Measurements from ENCODE around the gene CIRBP. TPM values are rescaled to one million over a fixed set of nuclear protein-coding genes. Genes with fewer than 3 reads are reported as not detected.

Gene CIRBP
- total RNA-seq, 1 donor from 2014 or later = 399 TPM

DNA sequence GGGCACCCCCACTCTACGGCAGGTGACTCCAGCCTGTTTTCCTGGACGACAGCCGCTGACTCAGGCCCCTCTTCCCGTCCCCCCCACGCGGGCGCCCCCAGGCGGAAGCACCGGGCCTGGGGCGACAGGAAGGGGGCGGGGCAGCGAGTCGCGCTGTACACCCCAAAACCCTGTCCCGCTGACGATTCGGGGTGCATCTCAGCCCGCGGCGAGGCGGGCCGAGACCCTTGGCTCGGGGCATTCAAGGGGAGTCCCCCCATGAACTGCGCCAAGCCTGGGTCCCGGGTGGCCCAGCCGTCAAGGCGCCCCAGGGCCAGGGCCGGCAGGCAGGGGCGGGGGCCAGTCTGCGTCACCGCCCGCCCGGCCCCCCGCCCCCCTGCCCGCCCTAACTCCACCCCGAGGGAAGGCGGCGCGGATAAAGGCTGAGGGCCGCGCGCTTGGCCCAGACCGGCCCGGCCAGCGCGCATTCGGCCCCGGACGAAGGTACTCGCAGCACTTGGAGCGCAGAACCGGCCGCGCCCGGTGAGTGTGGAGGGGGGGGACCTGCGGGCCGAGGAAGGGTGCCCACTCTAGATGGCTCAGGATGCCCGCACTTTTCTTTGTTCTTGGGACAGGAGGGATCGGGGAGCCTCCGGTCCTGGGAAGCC lies 20.9 kb upstream of the CIRBP start, which contains the start of gene MIDN:
TSS of gene MIDN (plus strand) at position 445 of the 647 bp plus-strand sequence. CDS start 1,714 bp downstream, outside the sequence.
- Mint-ChIP-seq H3K4me3 (peak within 1 kb of the TSS; percentile 85), H3K9me3 (no peaks in the 10 kb centered on the region), H3K36me3 (ENCODE audit: low read depth) (peaks cover 8% of the 10 kb centered on the region), H3K27ac (peak within 1 kb of the TSS; percentile 88), H3K4me1 (peaks cover 28% of the 10 kb centered on the region), H3K27me3 (no peaks in the 10 kb centered on the region)
- CTCF ChIA-PET = interaction anchor here (1.0 kb wide), 1 partner anchor 19 kb away, joined by 8 read pairs; no protein-coding TSS in a partner anchor
- ATAC-seq (ENCODE audit: low read depth) (peak; percentile 6), DNase-seq (peak; percentile 71)
- intact Hi-C loops (cut with micrococcal nuclease) = loop anchor here (1.0 to 10.0 kb wide), 4 partner anchors 18 to 583 kb away; partner anchors contain the start of genes DAZAP1 and RNF126
- POLR2A ChIA-PET = interaction anchor here (0.7 to 2.4 kb wide), 6 partner anchors 13 to 27 kb away, joined by 4 to 37 read pairs (median 4); partner anchors contain the start of genes CIRBP and FAM174C
- TF ChIP-seq, protein P1, sequence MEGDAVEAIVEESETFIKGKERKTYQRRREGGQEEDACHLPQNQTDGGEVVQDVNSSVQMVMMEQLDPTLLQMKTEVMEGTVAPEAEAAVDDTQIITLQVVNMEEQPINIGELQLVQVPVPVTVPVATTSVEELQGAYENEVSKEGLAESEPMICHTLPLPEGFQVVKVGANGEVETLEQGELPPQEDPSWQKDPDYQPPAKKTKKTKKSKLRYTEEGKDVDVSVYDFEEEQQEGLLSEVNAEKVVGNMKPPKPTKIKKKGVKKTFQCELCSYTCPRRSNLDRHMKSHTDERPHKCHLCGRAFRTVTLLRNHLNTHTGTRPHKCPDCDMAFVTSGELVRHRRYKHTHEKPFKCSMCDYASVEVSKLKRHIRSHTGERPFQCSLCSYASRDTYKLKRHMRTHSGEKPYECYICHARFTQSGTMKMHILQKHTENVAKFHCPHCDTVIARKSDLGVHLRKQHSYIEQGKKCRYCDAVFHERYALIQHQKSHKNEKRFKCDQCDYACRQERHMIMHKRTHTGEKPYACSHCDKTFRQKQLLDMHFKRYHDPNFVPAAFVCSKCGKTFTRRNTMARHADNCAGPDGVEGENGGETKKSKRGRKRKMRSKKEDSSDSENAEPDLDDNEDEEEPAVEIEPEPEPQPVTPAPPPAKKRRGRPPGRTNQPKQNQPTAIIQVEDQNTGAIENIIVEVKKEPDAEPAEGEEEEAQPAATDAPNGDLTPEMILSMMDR (IDR thresholded peaks at IDR 0.05) = no peak

DNA sequence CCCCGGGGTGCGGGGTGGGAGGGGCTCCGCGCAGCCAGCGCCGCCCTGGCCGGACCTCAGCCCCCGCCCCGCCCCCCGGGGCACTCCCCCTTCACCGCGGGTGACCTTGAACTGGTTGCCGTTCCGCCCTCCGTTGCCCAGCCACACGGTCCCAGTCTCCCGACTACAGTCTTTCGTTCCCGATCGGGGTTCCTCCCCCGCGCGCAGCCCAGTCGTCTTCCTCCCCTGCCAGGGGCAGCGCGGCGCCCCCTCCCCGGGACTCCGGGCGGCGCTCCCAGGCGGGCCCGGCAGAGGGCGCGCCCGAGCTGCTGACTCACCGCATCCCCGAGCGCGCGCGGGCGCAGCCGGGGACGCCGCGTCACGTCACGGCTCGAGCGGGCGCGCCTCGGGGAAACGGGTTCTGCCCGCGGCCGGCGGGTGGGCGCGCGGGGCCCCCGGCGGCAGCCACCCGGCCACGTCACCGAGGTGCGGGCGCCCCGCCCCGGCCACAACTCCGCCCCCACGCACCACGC lies 20.3 kb upstream of the CIRBP start:
- POLR2A ChIA-PET = interaction anchor here (0.7 to 2.4 kb wide), 7 partner anchors 11 to 26 kb away, joined by 4 to 37 read pairs (median 4); partner anchors contain the start of genes CIRBP and FAM174C
- H3K36me3 Mint-ChIP-seq (ENCODE audit: low read depth) = peaks cover 12% of the 10 kb centered on the region
- ATAC-seq (ENCODE audit: low read depth) = peak; percentile 12
- no peaks in the 10 kb centered on the region for H3K9me3 Mint-ChIP-seq
- intact Hi-C loops (cut with micrococcal nuclease) = loop anchor here (1.0 to 10.0 kb wide), 5 partner anchors 11 to 584 kb away; partner anchors contain the start of genes DAZAP1 and RNF126
- DNase-seq = peak; percentile 91
- H3K4me3 Mint-ChIP-seq = peak overlapping the region; percentile 85
- TF ChIP-seq, protein P1 (IDR thresholded peaks at IDR 0.05) = peak; percentile 33
- H3K4me1 Mint-ChIP-seq = peaks cover 29% of the 10 kb centered on the region
- CTCF ChIA-PET = interaction anchor here (1.0 kb wide), 1 partner anchor 18 kb away, joined by 8 read pairs; no protein-coding TSS in a partner anchor
- peak overlapping the region; percentile 88 for H3K27ac Mint-ChIP-seq
- no peaks in the 10 kb centered on the region for H3K27me3 Mint-ChIP-seq

DNA sequence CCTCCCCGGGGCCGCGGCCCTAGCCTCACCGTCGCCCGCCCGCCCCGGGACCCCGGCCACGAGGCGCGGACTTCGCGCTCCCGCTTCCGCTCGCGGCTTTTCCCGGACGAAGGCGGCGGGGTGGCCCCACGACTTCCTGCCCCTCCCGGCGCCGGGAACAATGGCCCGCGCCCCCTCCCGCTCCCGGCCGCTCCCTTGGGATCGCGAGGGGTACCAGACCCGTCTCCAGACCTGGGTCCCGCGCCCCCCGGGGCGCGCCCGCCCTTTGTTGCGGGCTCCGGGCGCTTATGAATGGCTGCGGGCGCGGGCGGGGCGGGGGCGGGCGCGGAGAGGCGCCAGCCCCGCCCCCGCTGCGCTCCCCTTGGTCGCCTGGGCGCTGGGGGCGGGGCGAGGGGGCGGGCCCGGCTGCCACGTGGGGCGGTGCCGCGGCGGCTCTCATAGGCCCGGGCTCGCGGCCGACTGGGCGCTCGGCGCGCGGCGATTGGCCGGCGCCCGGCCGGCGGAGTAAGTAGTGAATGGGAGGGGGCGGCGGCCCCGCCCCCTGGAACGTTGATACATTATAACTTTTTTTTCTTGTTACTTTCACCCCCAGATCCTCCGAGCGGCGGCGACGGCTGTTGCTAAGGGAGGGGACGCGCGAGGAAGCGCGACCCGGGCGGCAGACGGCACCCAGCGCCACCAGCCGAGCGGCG lies 19.7 kb upstream of the CIRBP start:
- CTCF ChIA-PET = interaction anchor here (1.0 kb wide), 2 partner anchors 17 kb away, joined by 3 to 8 read pairs; no protein-coding TSS in a partner anchor
- H3K4me1 Mint-ChIP-seq = peaks cover 31% of the 10 kb centered on the region
- H3K36me3 Mint-ChIP-seq (ENCODE audit: low read depth) = peaks cover 12% of the 10 kb centered on the region
- POLR2A ChIA-PET = interaction anchor here (0.7 to 2.4 kb wide), 7 partner anchors 10 to 26 kb away, joined by 4 to 37 read pairs (median 4); partner anchors contain the start of genes CIRBP and FAM174C
- H3K27me3 Mint-ChIP-seq = no peaks in the 10 kb centered on the region
- intact Hi-C loops (cut with micrococcal nuclease) = loop anchor here (1.0 to 10.0 kb wide), 3 partner anchors 11 to 585 kb away; partner anchors contain the start of genes DAZAP1 and RNF126
- H3K27ac Mint-ChIP-seq = peak overlapping the region; percentile 81
- peak overlapping the region; percentile 80 for H3K4me3 Mint-ChIP-seq
- TF ChIP-seq, protein P1 (IDR thresholded peaks at IDR 0.05) = no peak
- ATAC-seq (ENCODE audit: low read depth) (peak; percentile 49), DNase-seq (peak; percentile 84)
- no peaks in the 10 kb centered on the region for H3K9me3 Mint-ChIP-seq

DNA sequence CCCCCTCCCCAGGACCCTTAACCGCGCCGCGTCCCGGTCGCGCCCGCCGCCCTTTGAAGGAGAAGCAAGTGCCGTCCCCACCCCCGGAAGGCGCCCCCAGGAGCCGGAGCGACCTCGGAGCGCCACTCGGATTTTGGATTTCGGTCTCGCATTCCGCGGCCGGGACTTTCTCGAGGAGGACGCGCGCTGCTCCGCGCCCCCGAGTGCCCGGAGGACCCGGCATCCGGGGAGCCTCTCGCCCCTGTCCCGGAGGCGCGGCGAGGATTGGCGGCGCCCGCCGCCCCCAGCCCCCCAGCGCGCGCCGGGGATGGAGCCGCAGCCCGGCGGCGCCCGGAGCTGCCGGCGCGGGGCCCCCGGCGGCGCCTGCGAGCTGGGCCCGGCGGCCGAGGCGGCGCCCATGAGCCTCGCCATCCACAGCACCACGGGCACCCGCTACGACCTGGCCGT lies 19.1 kb upstream of the CIRBP start:
- H3K9me3 Mint-ChIP-seq = no peaks in the 10 kb centered on the region
- TF ChIP-seq, protein P1 (IDR thresholded peaks at IDR 0.05) = no peak
- intact Hi-C loops (cut with micrococcal nuclease) = loop anchor here (1.0 to 10.0 kb wide), 3 partner anchors 10 to 585 kb away; partner anchors contain the start of genes DAZAP1 and RNF126
- peaks cover 32% of the 10 kb centered on the region for H3K4me1 Mint-ChIP-seq
- peak overlapping the region; percentile 81 for H3K27ac Mint-ChIP-seq
- peaks cover 16% of the 10 kb centered on the region for H3K36me3 Mint-ChIP-seq (ENCODE audit: low read depth)
- no peak for DNase-seq
- no peaks in the 10 kb centered on the region for H3K27me3 Mint-ChIP-seq
- ChIA-PET POLR2A (interaction anchor here (0.7 to 2.4 kb wide), 3 partner anchors 9 to 19 kb away, joined by 8 to 37 read pairs (median 34); partner anchors contain the start of gene CIRBP), CTCF (interaction anchor here (1.0 kb wide), 1 partner anchor 16 kb away, joined by 3 read pairs; no protein-coding TSS in a partner anchor)
- no peak for ATAC-seq (ENCODE audit: low read depth)
- peak overlapping the region; percentile 80 for H3K4me3 Mint-ChIP-seq

Measured in activated B cell treated with CpG ODN at 0.5 μM for 24 hours (primary cell).